GM19395 (cell line): Measurements from ENCODE around the gene PLPPR3.

Experiments used
- ATAC-seq: cut with Tn5 transposase; IDR thresholded peaks from one replicate; pipeline ENCODE4 v1.9.1; 2021; ENCODE audit warnings: mild to moderate bottlenecking, moderate library complexity; ENCODE audit not compliant: unreplicated experiment

The PLPPR3 gene

DNA sequence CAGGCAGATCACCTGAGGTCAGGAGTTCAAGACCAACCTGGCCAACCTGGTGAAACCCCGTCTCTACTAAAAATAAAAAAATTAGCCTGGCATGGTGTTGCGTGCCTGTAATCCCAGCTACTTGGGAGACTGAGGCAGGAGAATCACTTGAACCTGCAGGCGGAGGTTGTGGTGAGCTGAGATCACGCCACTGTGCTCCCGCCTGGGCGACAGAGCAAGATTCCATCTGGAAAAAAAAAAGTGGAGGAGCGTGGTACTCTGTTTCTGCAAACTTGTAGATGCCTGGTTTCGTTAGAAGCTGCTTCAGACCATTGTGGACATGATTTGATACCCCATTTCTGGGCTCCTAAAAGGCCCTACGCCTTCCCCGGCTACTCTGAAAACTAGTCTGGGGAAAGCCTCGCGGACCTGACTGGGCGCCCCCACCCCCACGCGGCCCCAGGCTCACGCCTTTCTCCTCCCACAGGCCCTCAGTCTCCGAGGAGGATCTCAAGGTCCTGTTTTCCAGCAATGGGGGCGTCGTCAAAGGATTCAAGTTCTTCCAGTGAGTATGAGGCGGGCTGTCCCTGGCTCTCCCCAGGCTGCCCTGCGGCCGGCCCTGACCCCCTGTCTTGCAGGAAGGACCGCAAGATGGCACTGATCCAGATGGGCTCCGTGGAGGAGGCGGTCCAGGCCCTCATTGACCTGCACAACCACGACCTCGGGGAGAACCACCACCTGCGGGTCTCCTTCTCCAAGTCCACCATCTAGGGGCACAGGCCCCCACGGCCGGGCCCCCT, 11.5 kb downstream of the PLPPR3 start:
- ATAC-seq, result no peak

DNA sequence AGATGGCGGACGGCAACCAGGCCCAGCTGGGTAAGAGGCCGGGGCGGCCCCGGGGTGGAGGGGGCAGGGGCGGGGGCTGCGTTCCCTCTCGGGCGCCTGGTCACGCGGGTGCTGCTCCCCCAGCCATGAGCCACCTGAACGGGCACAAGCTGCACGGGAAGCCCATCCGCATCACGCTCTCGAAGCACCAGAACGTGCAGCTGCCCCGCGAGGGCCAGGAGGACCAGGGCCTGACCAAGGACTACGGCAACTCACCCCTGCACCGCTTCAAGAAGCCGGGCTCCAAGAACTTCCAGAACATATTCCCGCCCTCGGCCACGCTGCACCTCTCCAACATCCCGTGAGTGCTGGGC, 13.4 kb downstream of the PLPPR3 start:
- no peak for ATAC-seq

GRCh38 chr19:807627-808422, 13.9 kb downstream of the PLPPR3 start:
- ATAC-seq, result no peak

- ATAC-seq, result no peak
Measured at GRCh38 chr19:806815-807421, 14.8 kb downstream of the PLPPR3 start.

GRCh38 chr19:805600-806550, 15.9 kb downstream of the PLPPR3 start:
- ATAC-seq, result no peak

DNA sequence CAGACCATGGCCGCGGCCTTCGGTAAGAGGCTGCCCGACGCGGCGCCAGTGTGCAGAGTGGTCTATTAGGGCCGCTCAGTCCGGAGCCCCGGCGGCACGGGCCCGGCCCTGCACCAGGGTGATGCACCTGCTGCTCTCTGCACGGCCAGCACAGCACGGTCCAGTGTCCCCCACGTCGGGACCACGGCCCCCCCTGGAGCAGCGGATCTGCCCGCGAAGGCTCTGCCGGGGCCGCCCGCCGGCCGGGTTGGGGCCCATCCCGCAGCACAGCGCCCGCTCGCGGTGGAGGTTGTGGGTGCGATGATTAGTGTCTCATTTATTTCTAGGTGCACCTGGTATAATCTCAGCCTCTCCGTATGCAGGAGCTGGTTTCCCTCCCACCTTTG, 16.6 kb downstream of the PLPPR3 start:
- no peak for ATAC-seq

GRCh38 chr19:804419-805165, 17.2 kb downstream of the PLPPR3 start:
- ATAC-seq, result no peak

GRCh38 chr19:803686-804418, 17.9 kb downstream of the PLPPR3 start:
- ATAC-seq, result no peak

DNA sequence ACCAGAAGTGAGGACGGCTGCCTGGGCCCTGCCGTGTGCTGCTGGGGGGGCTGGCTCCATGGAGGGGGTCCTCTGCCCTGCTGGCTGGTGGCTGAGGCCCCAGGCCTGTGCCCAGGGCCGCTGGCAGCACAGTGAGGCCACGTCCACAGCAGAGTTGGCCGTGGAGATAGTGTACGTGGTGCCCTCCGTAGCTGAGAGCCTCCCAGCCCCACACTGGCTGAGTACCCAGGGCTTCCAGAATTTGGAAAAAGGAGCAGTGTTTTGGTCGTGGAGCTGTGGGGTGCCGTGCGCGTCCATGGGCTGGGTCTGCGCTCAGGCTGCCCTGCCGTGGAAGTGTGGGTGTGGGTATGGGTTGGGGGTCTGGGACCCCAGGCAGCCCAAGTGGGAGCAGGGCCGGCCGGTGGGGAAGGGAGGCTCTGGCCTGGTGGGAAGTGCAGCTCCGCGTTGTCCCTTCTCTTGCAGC, 18.6 kb downstream of the PLPPR3 start:
- ATAC-seq, result no peak

GRCh38 chr19:802498-803098, 19.2 kb downstream of the PLPPR3 start:
- ATAC-seq, result no peak

DNA sequence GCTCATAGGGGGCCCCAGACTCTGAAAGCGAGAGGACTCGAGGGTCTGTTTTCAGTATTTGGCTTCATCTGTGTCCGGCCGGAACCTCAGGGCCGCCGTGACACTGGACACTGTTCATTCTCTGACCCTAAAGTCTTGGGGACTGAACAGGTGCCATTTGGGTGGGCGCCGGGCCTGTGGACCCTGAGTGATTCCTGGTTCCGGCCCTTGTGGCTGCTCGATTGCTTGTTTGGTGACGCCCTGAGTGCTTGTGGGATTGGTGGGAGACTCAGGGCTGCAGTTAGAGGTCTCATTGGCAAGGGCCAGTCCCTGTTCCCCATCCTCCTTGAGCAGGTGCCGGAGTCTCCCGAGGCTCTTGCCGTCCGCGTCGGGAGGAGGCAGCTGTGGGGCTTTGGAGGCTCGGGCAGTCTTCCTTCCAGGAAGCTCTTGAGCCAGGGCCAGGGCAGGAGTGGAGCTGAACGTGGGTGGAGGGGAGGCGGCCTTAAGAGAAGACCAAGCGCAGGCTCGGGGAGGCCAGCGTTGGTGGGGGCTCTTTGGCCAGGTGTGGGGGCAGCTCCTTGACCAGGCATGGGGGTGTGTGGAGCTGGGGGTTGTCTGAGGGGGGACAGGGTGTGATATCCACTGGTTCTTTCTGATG, 19.8 kb downstream of the PLPPR3 start:
- ATAC-seq, result no peak

GRCh38 chr19:801030-801860, 20.5 kb downstream of the PLPPR3 start:
- ATAC-seq, result no peak

DNA sequence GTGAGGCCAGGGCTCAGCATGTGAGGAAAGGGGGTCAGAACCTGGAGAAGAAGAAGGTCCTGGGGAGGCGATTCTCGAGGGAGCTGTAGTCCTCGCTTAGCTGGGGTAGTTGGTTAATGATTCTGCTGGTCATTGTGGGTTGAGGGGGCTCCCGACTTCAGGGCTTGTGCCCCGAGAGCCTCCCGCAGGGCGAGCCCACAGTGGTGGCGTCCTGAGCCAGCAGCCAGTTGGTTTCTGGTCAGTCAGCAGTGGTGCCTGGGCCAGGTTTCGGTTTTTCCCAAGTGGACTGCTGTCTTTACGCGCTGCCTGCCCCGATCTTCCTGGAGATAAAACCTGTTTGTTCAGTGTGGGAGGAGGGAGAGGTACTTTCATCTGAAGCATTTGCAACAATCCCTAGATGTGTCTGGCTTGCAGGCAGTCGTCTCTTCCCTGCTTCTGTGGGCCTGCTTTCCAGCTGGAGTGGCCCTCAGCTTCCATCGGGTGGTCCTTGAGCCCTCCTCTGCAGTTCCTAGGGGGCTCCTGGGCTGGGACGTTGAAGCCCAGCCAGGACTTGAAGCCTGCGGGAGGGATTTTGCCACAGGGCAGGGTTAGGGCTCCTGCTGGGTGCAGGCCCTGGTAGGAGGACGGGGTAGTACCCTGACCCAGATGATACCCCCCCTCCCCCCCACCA, 21.3 kb downstream of the PLPPR3 start:
- no peak for ATAC-seq

GRCh38 chr19:799076-799881, 22.5 kb downstream of the PLPPR3 start:
- ATAC-seq, result no peak

- ATAC-seq, result no peak
Measured at GRCh38 chr19:798415-799075, 23.2 kb downstream of the PLPPR3 start.
